ENCODE results near the gene IGF2BP3. TPM values are rescaled to one million over a fixed set of nuclear protein-coding genes. Genes with fewer than 3 reads are reported as not detected.

Gene IGF2BP3
- total RNA-seq, 1 experiment from 2014 or later: 75.3 TPM

- BruUV-seq (replicated peaks): no TSS peak
- H3K36me3 ChIP-seq (ENCODE audit: insufficient read depth, low read length, poor library complexity, severe bottlenecking): no peaks in the 10 kb centered on the region
- no peaks in the 10 kb centered on the region for H3K27me3 ChIP-seq (replicated peaks; ENCODE audit: insufficient read depth, low read depth, low read length, poor library complexity)
- POLR2A ChIA-PET (ENCODE audit: low non-redundant PET): interaction anchor here (0.7 kb wide), 1 partner anchor 130 kb away, joined by 3 read pairs; no protein-coding TSS in a partner anchor
- CTCF ChIA-PET: no interaction called here
- intact Hi-C loops (cut with micrococcal nuclease; ENCODE audit: unreplicated experiment): no loop called here
- H3K27ac ChIP-seq (ENCODE audit: low read depth, low read length, poor library complexity, severe bottlenecking): no peak overlapping the region
- H3K4me3 ChIP-seq (ENCODE audit: low read depth, low read length, poor library complexity, severe bottlenecking): no peak overlapping the region
- no peak for DNase-seq (ENCODE audit: low spot score)
- TF ChIP-seq, protein P1, sequence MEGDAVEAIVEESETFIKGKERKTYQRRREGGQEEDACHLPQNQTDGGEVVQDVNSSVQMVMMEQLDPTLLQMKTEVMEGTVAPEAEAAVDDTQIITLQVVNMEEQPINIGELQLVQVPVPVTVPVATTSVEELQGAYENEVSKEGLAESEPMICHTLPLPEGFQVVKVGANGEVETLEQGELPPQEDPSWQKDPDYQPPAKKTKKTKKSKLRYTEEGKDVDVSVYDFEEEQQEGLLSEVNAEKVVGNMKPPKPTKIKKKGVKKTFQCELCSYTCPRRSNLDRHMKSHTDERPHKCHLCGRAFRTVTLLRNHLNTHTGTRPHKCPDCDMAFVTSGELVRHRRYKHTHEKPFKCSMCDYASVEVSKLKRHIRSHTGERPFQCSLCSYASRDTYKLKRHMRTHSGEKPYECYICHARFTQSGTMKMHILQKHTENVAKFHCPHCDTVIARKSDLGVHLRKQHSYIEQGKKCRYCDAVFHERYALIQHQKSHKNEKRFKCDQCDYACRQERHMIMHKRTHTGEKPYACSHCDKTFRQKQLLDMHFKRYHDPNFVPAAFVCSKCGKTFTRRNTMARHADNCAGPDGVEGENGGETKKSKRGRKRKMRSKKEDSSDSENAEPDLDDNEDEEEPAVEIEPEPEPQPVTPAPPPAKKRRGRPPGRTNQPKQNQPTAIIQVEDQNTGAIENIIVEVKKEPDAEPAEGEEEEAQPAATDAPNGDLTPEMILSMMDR (conservative IDR thresholded peaks at IDR 0.05; ENCODE audit: low read depth, low read length): no peak
- TF ChIP-seq EZH2 (IDR thresholded peaks at IDR 0.05; ENCODE audit: borderline replicate concordance, low read depth, low read length, poor library complexity, severe bottlenecking): no peak
- H3K4me1 ChIP-seq (ENCODE audit: insufficient read depth, low read length, poor library complexity, severe bottlenecking): no peaks in the 10 kb centered on the region
- no peaks in the 10 kb centered on the region for H3K9me3 ChIP-seq (ENCODE audit: low read depth, low read length, poor library complexity, severe bottlenecking)
Observed at GRCh38 chr7:23385140-23385539, 85.2 kb downstream of the IGF2BP3 start.

- POLR2A ChIA-PET (ENCODE audit: low non-redundant PET): no interaction called here
- intact Hi-C loops (cut with micrococcal nuclease; ENCODE audit: unreplicated experiment): no loop called here
- DNase-seq (ENCODE audit: low spot score): no peak
- Histone ChIP-seq H3K4me1 (ENCODE audit: insufficient read depth, low read length, poor library complexity, severe bottlenecking) (no peaks in the 10 kb centered on the region), H3K4me3 (ENCODE audit: low read depth, low read length, poor library complexity, severe bottlenecking) (no peak overlapping the region), H3K36me3 (ENCODE audit: insufficient read depth, low read length, poor library complexity, severe bottlenecking) (no peaks in the 10 kb centered on the region), H3K9me3 (ENCODE audit: low read depth, low read length, poor library complexity, severe bottlenecking) (no peaks in the 10 kb centered on the region), H3K27ac (ENCODE audit: low read depth, low read length, poor library complexity, severe bottlenecking) (no peak overlapping the region), H3K27me3 (replicated peaks; ENCODE audit: insufficient read depth, low read depth, low read length, poor library complexity) (no peaks in the 10 kb centered on the region)
- BruUV-seq (replicated peaks): no TSS peak
- CTCF ChIA-PET: no interaction called here
- TF ChIP-seq, protein P1 (conservative IDR thresholded peaks at IDR 0.05; ENCODE audit: low read depth, low read length): no peak
- no peak for TF ChIP-seq EZH2 (IDR thresholded peaks at IDR 0.05; ENCODE audit: borderline replicate concordance, low read depth, low read length, poor library complexity, severe bottlenecking)
Observed at GRCh38 chr7:23383225-23383624, 87.1 kb downstream of the IGF2BP3 start.

DNA sequence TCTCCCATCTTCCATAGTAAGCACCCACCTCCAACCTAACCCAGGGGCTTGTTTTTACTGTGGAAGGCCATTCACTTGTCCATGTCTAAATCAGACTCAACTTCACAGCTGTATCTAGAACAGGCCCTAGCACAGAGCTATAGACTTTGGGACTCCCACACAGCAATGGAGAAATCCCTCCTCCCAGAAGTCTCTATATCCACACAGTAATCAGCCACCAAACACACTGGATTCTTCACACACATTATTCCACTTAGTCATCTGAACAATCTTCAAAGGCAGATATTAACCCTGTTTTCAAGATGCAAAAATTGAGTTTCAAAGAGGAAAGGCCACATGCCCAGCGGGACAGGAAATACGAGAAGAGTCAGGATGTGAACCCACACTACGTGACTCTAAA lies 89.3 kb downstream of the IGF2BP3 start:
- H3K36me3 ChIP-seq (ENCODE audit: insufficient read depth, low read length, poor library complexity, severe bottlenecking): no peaks in the 10 kb centered on the region
- no peak overlapping the region for H3K4me3 ChIP-seq (ENCODE audit: low read depth, low read length, poor library complexity, severe bottlenecking)
- no TSS peak for BruUV-seq (replicated peaks)
- H3K27me3 ChIP-seq (replicated peaks; ENCODE audit: insufficient read depth, low read depth, low read length, poor library complexity): no peaks in the 10 kb centered on the region
- DNase-seq (ENCODE audit: low spot score): no peak
- H3K4me1 ChIP-seq (ENCODE audit: insufficient read depth, low read length, poor library complexity, severe bottlenecking): no peaks in the 10 kb centered on the region
- no peak overlapping the region for H3K27ac ChIP-seq (ENCODE audit: low read depth, low read length, poor library complexity, severe bottlenecking)
- ChIA-PET POLR2A (ENCODE audit: low non-redundant PET) (no interaction called here), CTCF (no interaction called here)
- H3K9me3 ChIP-seq (ENCODE audit: low read depth, low read length, poor library complexity, severe bottlenecking): no peaks in the 10 kb centered on the region
- TF ChIP-seq, protein P1 (conservative IDR thresholded peaks at IDR 0.05; ENCODE audit: low read depth, low read length): no peak
- TF ChIP-seq EZH2 (IDR thresholded peaks at IDR 0.05; ENCODE audit: borderline replicate concordance, low read depth, low read length, poor library complexity, severe bottlenecking): no peak
- intact Hi-C loops (cut with micrococcal nuclease; ENCODE audit: unreplicated experiment): no loop called here
